ENCODE data around the gene ARHGEF40.

DNA sequence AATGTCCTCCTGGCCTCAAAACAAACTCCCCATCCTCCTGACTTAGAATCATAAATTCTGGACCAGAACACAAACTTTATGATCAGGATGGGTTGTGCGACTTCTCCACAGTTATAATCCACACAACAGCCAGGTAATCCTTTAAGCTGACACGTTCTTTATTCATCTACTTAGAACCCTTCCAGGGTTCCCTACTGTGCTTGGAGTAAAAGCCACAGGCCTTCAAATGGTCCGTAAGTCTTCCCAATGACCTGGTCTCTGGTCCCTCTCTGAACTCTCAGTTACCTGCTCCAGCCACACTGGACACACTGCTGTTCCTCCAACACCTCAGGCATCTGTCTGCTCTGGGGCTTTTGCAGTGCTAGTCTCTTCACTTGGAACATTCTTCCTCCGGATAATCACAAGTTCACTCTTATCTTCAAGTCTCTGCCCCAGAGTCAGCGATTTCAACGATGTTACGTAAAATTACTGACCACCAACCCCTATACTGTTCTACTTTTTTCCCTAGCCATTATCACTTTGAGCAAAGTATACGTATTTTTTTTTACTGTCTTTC lies 29.7 kb upstream of the ARHGEF40 start:
- no peak for TF ChIP-seq POLR2AphosphoS5 (IDR thresholded peaks at IDR 0.05; ENCODE audit: borderline replicate concordance, low read depth, low read length)
- TF ChIP-seq EZH2 (IDR thresholded peaks at IDR 0.05) = no peak
- no peak for TF ChIP-seq FOXP2 (optimal IDR thresholded peaks at IDR 0.05; ENCODE audit: control extremely low read depth, extremely low read length, insufficient read depth)
